ENCODE results near the gene NEBL.

DNA sequence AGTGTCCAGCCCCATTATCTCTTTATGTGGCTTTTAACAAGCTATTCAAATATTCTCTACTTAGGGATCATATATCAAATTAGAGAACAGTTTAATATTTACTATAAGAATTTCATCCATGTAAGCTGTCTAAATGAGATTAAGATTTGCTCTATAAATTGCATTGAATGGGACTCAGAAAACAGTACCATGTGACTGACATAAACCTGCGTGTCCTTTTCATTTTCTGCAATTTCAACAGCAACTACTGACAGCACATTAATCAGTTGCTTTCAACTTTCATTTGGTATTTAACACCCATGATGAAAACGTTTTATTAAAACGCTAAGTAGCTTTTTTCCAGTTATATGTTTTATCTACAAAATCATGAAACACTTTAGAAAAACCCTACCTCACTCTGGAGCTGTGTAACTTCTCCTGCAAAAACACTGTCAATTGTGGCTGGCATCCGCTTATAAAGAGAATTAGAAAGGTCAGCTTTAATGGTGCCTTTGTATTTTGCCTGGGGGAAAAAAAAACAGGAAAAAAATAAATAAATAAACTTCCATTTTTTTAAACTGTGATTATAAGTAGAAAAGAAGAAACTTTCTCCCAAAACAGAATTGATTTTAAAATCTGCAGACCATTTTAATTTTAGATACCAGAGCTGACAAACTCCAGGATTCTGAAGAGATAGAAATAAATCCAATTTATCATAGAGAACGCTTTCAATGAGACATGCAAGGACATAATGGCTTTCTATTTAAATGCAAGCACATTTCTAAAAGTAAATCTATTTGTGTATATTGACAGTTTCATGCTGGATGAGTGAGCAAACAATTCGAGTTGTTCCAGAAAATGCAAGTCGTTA is 9.2 kb downstream of the NEBL start:
- no peak for TF ChIP-seq POLR2A (IDR thresholded peaks at IDR 0.05; ENCODE audit: borderline replicate concordance, extremely low read depth, insufficient read depth, insufficient read length)
- no peak for TF ChIP-seq EZH2 (IDR thresholded peaks at IDR 0.05)
- TF ChIP-seq, protein P1, sequence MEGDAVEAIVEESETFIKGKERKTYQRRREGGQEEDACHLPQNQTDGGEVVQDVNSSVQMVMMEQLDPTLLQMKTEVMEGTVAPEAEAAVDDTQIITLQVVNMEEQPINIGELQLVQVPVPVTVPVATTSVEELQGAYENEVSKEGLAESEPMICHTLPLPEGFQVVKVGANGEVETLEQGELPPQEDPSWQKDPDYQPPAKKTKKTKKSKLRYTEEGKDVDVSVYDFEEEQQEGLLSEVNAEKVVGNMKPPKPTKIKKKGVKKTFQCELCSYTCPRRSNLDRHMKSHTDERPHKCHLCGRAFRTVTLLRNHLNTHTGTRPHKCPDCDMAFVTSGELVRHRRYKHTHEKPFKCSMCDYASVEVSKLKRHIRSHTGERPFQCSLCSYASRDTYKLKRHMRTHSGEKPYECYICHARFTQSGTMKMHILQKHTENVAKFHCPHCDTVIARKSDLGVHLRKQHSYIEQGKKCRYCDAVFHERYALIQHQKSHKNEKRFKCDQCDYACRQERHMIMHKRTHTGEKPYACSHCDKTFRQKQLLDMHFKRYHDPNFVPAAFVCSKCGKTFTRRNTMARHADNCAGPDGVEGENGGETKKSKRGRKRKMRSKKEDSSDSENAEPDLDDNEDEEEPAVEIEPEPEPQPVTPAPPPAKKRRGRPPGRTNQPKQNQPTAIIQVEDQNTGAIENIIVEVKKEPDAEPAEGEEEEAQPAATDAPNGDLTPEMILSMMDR (IDR thresholded peaks at IDR 0.05 in 2 of 3, conservative IDR thresholded peaks at IDR 0.05 in 1 of 3; ENCODE audit: borderline replicate concordance in 1 of 3, insufficient read depth in 1 of 3, low read depth in 2 of 3, low read length in 2 of 3) = no peak
- TF ChIP-seq ZNF274 (IDR thresholded peaks at IDR 0.05; ENCODE audit: low read depth, low read length) = no peak

Measured in HCT116 (cell line).